Adrenal gland (tissue), 5 donors: Measurements from ENCODE around the gene VPS35L.

ENCODE experiments used
- POLR2A ChIP-seq, 2 donors: fragments of 450-650 bp; IDR thresholded peaks; one replicate each; pipeline ENCODE4 v1.6.1; 2017; ENCODE audit warnings: antibody characterized with exemption in 2 of 2, mild to moderate bottlenecking in 2 of 2, moderate library complexity in 1 of 2
- TF ChIP-seq, protein P1 (sequence below), 6 experiments: fragments of 450-650 bp in 4 of 6; fragments of 200-600 bp in 2 of 6; sonication (generic) in 1 of 6; IDR thresholded peaks; 1 replicate in 5 of 6; 2 replicates in 1 of 6; pipeline versions ENCODE4 v1.5.1 to v1.8.0; 2016 to 2021; ENCODE audit warnings: antibody characterized with exemption in 6 of 6, mild to moderate bottlenecking in 2 of 6, moderate library complexity in 1 of 6
- donor health status: DM: no; HTN: no; CAD: no.

DNA sequence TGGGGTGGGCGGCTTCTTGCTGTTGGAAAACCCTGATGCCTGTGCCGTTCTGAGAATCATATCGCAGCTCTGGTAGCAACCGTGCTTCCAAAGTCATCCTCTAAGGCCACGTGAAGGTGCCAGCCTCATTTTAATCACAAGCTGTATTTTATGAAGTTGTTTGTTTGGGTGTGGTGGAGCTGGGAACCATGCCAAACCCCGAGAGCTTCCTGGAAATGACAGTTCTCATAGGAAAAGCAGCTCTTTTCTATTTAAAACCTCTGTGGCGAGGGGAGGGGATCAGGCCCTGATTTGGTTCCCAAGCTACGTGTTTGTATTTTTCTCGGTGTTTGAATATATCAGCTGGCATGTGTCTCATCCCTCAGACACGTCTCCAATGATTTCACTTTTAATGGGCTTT is 140.8 kb downstream of the VPS35L start:
- TF ChIP-seq POLR2A (IDR thresholded peaks at IDR 0.05), result no peak
- TF ChIP-seq, protein P1, sequence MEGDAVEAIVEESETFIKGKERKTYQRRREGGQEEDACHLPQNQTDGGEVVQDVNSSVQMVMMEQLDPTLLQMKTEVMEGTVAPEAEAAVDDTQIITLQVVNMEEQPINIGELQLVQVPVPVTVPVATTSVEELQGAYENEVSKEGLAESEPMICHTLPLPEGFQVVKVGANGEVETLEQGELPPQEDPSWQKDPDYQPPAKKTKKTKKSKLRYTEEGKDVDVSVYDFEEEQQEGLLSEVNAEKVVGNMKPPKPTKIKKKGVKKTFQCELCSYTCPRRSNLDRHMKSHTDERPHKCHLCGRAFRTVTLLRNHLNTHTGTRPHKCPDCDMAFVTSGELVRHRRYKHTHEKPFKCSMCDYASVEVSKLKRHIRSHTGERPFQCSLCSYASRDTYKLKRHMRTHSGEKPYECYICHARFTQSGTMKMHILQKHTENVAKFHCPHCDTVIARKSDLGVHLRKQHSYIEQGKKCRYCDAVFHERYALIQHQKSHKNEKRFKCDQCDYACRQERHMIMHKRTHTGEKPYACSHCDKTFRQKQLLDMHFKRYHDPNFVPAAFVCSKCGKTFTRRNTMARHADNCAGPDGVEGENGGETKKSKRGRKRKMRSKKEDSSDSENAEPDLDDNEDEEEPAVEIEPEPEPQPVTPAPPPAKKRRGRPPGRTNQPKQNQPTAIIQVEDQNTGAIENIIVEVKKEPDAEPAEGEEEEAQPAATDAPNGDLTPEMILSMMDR (IDR thresholded peaks at IDR 0.05), result no peak
